Measurements from ENCODE around the gene CFAP99. TPM values are rescaled to one million over a fixed set of nuclear protein-coding genes. Genes with fewer than 3 reads are reported as not detected.
A peak's percentile ranks its signal among the peaks of the same experiment; 100 is the strongest.

The CFAP99 gene
- polyA plus RNA-seq, 3 donors = 0.15 to 0.27 TPM; not detected in 1

DNA sequence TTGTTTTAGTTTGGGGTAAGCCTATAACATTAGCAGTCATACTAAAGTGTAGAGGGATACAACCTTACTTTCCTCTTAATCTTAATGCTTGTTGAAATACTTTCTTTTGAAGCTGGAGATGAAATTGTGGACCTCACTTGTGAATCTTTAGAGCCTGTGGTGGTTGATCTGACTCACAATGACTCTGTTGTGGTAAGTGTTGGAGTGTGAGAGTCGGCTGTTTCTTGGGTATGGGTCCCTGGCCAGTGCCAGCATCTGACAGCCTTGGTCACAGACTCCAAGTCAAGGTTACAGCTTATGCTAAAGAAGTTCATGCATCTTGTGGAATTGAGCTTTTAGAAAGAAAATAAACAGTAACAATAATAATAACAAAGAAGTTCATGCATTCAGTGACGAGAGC is 81.8 kb downstream of the CFAP99 start:
- H3K27ac Mint-ChIP-seq = peak overlapping the region in 2 of 7 donors; percentile 10 to 20
- H3K4me1 Mint-ChIP-seq = peaks cover 21% of the 10 kb centered on the region
- Histone ChIP-seq H3K27ac (ENCODE audit: low read depth in 1 of 2, low read length in 2 of 2) (no peak overlapping the region), H3K36me3 (replicated peaks in 1 of 2; ENCODE audit: control insufficient read depth in 1 of 2, insufficient read depth in 2 of 2, low read length in 2 of 2) (peaks cover 31 to 78% of the 10 kb centered on the region in 2 donors), H3K27me3 (ENCODE audit: control insufficient read depth in 2 of 2, insufficient read depth in 2 of 2, low read length in 2 of 2) (no peaks in the 10 kb centered on the region), H3K4me3 (replicated peaks in 1 of 3; ENCODE audit: low read depth in 2 of 3, low read length in 3 of 3) (no peak overlapping the region), H3K4me1 (ENCODE audit: control insufficient read depth in 1 of 2, insufficient read depth in 2 of 2, low read length in 2 of 2) (peaks cover 18 to 20% of the 10 kb centered on the region in 2 donors), H3K79me2 (ENCODE audit: insufficient read depth, low read length) (peaks cover 61% of the 10 kb centered on the region), H2AFZ (ENCODE audit: insufficient read depth, low read depth, low read length, poor library complexity, severe bottlenecking) (no peak overlapping the region), H3K9ac (ENCODE audit: insufficient read depth, low read length, poor library complexity, severe bottlenecking) (no peak overlapping the region), H3K9me3 (replicated peaks in 1 of 2; ENCODE audit: control insufficient read depth in 1 of 2, insufficient read depth in 1 of 2, low read length in 2 of 2) (no peaks in the 10 kb centered on the region), H3K4me2 (replicated peaks; ENCODE audit: extremely low read depth, low read length, poor library complexity, severe bottlenecking) (no peak overlapping the region), H4K20me1 (ENCODE audit: insufficient read depth, low read length) (peaks cover 55% of the 10 kb centered on the region)
- H3K27me3 Mint-ChIP-seq (ENCODE audit: low read depth in 3 of 3) = peaks cover 0 to 5% (median 1%) of the 10 kb centered on the region in 3 donors
- peaks cover 50 to 87% of the 10 kb centered on the region in 2 donors for H3K36me3 Mint-ChIP-seq
- intact Hi-C loops (cut with micrococcal nuclease) = no loop called here
- no peak overlapping the region for H3K4me3 Mint-ChIP-seq
- DNase-seq = no peak
- 100% methylated on average over 1 of the region's 2 CpGs for WGBS (ENCODE audit: insufficient coverage)
- no peaks in the 10 kb centered on the region for H3K9me3 Mint-ChIP-seq
- TF ChIP-seq, protein P1, sequence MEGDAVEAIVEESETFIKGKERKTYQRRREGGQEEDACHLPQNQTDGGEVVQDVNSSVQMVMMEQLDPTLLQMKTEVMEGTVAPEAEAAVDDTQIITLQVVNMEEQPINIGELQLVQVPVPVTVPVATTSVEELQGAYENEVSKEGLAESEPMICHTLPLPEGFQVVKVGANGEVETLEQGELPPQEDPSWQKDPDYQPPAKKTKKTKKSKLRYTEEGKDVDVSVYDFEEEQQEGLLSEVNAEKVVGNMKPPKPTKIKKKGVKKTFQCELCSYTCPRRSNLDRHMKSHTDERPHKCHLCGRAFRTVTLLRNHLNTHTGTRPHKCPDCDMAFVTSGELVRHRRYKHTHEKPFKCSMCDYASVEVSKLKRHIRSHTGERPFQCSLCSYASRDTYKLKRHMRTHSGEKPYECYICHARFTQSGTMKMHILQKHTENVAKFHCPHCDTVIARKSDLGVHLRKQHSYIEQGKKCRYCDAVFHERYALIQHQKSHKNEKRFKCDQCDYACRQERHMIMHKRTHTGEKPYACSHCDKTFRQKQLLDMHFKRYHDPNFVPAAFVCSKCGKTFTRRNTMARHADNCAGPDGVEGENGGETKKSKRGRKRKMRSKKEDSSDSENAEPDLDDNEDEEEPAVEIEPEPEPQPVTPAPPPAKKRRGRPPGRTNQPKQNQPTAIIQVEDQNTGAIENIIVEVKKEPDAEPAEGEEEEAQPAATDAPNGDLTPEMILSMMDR (IDR thresholded peaks at IDR 0.05) = no peak

DNA sequence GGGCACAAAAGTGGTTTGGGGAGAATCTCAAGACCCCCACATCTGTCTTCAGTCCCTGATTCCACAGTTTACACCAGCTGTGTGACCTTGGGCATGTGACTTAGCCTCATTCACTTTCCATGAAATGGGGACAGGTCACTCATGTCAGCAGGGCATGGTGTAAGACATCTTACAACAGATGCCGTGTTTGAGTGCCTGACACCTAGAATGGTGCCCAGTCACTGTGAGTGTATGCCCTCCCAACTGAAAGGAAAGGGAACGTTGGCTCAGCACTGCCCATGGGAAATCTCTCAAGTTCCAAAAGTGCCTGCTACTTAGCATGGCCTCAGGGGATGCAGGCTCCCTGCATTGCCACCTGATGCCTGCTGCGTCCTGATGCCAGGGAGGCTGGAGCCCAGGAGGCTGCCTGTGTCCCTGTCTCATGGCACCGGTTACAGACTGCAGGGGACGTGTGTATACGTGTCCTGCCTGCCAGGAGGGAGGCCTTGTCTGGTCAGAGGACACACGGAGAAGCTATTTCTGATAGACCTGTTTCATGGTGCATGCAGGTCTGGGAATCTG is 82.4 kb downstream of the CFAP99 start:
- peaks cover 21% of the 10 kb centered on the region for H3K4me1 Mint-ChIP-seq
- Histone ChIP-seq H3K4me1 (ENCODE audit: control insufficient read depth in 1 of 2, insufficient read depth in 2 of 2, low read length in 2 of 2) (peaks cover 18 to 20% of the 10 kb centered on the region in 2 donors), H3K79me2 (ENCODE audit: insufficient read depth, low read length) (peaks cover 63% of the 10 kb centered on the region)

More for the DNA sequence above, 82.4 kb downstream of the CFAP99 start:
- Histone ChIP-seq H3K27me3 (ENCODE audit: control insufficient read depth in 2 of 2, insufficient read depth in 2 of 2, low read length in 2 of 2) (no peaks in the 10 kb centered on the region), H2AFZ (ENCODE audit: insufficient read depth, low read depth, low read length, poor library complexity, severe bottlenecking) (no peak overlapping the region), H3K4me3 (replicated peaks in 1 of 3; ENCODE audit: low read depth in 2 of 3, low read length in 3 of 3) (no peak overlapping the region), H3K27ac (ENCODE audit: low read depth in 1 of 2, low read length in 2 of 2) (peak overlapping the region in 1 of 2 donors; percentile 59), H3K9me3 (replicated peaks in 1 of 2; ENCODE audit: control insufficient read depth in 1 of 2, insufficient read depth in 1 of 2, low read length in 2 of 2) (no peaks in the 10 kb centered on the region), H3K4me2 (replicated peaks; ENCODE audit: extremely low read depth, low read length, poor library complexity, severe bottlenecking) (no peak overlapping the region), H3K36me3 (replicated peaks in 1 of 2; ENCODE audit: control insufficient read depth in 1 of 2, insufficient read depth in 2 of 2, low read length in 2 of 2) (peaks cover 31 to 78% of the 10 kb centered on the region in 2 donors), H3K9ac (ENCODE audit: insufficient read depth, low read length, poor library complexity, severe bottlenecking) (no peak overlapping the region), H4K20me1 (ENCODE audit: insufficient read depth, low read length) (peaks cover 61% of the 10 kb centered on the region)
- Mint-ChIP-seq H3K4me3 (no peak overlapping the region), H3K27me3 (ENCODE audit: low read depth in 3 of 3) (peaks cover 0 to 5% (median 1%) of the 10 kb centered on the region in 3 donors), H3K9me3 (no peaks in the 10 kb centered on the region), H3K36me3 (peaks cover 50 to 86% of the 10 kb centered on the region in 2 donors), H3K27ac (peak overlapping the region in 4 of 7 donors; percentile 20 to 68 (median 46))
- DNase-seq = no peak
- TF ChIP-seq, protein P1 (IDR thresholded peaks at IDR 0.05) = no peak
- intact Hi-C loops (cut with micrococcal nuclease) = no loop called here
- WGBS (ENCODE audit: insufficient coverage) = 98% methylated on average over 7 of the region's 7 CpGs
